GM21737 (cell line): ENCODE results near the gene TTC29.

Experiments
- ATAC-seq: cut with Tn5 transposase; IDR thresholded peaks from one replicate; pipeline ENCODE4 v1.9.1; 2021; ENCODE audit warnings: mild to moderate bottlenecking, moderate library complexity; ENCODE audit not compliant: unreplicated experiment

TTC29 gene, protein sequence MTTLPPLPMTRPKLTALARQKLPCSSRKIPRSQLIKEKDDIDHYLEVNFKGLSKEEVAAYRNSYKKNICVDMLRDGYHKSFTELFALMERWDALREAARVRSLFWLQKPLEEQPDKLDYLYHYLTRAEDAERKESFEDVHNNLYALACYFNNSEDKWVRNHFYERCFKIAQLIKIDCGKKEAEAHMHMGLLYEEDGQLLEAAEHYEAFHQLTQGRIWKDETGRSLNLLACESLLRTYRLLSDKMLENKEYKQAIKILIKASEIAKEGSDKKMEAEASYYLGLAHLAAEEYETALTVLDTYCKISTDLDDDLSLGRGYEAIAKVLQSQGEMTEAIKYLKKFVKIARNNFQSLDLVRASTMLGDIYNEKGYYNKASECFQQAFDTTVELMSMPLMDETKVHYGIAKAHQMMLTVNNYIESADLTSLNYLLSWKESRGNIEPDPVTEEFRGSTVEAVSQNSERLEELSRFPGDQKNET

DNA sequence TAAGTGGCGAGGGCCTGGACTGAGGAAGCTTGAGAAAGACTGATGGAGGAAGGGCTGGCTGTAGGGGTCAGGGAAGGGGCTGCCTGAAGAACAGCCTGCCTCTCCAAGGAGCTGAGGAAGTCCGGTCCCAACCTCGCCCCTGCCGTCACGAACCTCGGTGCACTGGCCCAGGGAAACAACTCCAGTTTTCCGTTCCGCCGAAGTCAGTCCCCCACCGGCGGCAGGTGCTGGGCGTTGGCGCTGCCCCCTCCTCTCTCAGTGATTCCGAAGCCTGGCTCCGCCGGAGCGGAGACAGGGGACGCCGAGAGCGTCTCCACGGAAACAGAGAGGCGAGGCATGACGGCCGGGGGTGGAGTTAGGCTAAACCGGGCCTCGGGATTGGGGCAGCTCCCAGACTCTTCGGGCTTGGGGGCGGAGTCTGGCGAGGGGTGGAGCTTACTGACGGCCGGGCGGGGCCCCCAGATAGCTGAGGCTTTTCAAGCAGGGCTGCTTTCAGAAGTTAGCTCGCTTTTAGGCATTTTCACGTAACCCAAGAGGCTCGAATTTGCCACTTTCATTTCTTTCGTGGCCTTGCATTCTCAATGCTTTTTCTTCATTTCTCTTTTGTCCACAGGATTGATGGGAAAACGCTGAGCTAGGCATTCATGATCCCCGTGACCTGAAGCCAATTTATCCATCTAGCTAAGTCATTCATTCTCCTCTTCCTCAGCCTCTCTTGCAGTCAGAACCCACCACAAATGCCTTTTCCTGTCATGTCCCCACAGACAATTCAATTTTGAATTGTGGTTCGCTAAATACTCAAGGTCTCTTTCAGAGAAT, at the start of gene TTC29:
TTC29 (minus strand) TSS at position 309 of the 819 bp plus-strand sequence. CDS start 5,969 bp downstream, outside the sequence.
- peak; percentile 100 for ATAC-seq

DNA sequence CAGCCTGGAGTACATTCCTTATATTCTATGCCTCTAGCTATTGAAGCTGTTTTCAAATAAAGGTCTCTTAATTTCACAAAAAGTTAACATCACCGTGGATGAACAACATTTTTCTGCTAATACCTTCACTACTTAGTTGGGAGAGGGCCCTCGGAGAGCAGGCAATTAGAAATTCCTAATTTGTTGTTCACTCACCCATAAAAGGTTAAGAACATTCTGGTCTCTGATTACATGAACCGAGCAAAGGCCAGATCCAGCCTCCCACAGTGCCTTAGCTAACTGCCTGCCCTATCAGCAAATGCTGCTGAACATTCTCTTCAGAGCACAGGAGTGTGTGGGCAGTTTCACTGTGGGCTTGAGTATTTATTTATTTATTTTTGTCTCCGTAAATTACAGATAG, 36.0 kb upstream of the TTC29 start:
- ATAC-seq, result no peak

DNA sequence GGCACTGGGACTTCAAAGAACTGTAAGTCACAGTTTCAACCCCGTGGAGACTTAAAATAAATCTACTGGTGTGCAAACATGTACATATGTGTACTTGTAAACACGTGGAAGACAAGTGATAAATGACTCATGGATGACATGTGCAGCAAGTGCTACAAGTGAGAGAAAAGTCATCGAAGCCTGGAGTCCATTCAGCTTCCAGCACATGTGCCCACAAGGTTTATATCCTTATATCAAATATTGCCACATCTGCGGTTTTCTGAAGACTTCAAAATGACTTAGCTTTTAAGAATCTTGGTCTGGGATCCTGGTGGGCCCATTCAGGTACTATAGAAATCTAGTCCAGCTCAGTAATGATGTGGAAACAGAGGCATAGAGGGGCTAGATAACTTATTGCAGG, 33.0 kb upstream of the TTC29 start:
- no peak for ATAC-seq

DNA sequence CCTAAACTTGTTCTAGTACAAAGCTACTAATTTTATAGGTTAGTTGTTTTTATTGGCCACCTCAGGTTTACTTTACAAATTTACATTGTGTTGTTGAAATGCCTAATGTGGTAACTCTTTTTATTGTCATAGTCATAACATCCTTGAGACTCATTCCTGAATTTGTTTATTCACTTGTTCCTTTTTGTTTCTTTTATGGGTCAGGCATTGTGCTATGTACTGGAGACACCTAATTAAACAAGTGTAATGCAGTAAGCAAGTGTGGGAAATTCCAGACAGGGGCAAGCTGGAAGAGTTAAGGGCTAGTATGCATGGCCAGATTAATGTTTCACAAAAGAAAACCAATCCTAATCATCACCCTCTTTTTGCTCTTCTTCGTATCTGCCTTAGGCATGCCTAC, 30.5 kb upstream of the TTC29 start:
- ATAC-seq, result no peak

DNA sequence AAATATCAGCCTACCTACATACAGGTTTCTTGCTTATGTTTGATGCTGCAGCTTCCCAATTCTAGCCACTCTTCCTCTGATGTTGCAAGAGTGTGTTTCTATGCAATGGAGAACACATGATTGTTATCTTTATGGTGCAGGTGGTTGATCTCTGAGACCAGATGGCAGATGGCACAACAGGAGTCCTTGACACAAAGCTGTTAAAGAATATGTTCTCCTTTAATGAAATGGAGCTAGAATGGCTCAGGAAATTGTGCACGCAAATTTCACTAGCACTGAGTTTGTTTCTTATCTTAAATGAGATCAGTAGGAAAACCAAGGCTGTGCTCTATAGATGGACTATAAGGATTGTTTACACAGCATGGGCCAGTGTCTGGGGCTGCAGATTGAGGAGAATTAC, 29.9 kb upstream of the TTC29 start:
- ATAC-seq, result no peak

DNA sequence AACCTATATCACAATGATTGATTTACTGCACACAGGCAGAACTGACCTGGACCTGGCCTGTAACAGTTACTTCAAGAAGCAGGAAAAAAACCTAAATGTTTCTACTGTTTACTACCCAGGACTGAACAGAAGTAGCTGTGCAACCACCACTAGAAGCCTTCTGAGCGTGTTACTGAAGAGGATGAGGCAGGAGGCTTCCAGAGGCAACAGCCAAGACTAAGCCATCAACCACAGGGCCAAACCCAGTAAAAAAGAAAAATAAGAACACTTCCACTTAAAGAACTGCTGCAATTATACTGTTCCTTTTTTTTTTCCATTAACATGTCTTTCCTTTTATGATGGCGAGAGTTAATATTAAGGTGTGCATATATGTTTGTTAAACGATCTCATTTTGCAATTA, 29.4 kb upstream of the TTC29 start:
- no peak for ATAC-seq

DNA sequence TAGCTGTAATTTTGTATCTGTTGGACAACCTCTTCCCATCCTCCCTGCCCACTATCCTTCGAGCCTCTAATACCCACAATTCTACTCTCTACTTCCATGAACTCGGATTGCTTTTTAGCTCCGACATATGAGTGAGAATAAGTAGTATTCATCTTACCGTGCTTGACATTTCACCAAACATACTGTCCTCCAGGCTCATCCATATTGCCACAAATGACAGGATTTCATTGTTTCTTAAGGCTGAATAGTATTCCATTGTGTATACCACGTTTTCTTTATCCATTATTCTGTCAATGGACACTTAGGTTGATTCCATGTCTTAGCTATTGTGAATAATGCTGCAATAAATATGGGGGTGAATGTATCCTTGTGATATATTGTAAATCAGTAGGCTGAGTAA, 26.4 kb upstream of the TTC29 start:
- no peak for ATAC-seq

DNA sequence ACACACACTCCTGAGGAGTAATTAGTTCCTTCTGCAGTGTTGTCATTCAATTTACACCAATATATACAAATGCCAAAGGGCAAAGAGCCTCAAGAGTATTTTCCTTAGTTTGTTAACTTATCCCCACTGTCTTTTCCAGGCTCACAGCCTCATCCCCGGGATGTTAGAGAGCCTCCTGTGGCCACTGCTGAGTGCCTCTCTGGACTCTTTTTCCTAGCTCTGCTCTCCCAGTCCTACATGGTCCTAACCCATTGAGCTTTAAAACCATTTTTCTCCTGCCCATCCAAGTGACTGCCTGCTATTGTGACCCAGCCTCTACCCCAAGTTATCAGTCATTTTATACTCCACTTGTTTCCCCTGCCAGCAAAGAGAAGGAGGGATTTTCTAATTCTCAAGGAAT, 23.5 kb upstream of the TTC29 start:
- ATAC-seq, result no peak

DNA sequence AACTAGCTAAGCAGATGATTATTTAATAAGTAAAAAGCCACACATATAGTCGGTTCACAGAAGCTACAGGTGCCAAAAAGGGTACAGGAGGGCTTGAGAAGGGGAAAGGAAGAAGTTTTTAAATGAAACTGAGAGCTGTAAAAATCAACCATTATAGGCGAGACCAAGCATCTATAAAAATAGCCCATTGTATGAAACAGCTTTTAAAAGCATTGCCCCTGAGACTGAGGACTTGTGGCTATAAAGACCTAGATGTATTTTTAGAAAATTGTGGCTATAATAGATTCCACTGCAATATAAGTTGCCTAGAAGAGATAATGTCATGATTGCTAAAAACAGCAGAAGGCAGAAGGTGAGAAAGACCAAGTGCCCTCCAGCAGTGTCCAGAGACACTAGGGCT, 15.0 kb upstream of the TTC29 start:
- no peak for ATAC-seq

DNA sequence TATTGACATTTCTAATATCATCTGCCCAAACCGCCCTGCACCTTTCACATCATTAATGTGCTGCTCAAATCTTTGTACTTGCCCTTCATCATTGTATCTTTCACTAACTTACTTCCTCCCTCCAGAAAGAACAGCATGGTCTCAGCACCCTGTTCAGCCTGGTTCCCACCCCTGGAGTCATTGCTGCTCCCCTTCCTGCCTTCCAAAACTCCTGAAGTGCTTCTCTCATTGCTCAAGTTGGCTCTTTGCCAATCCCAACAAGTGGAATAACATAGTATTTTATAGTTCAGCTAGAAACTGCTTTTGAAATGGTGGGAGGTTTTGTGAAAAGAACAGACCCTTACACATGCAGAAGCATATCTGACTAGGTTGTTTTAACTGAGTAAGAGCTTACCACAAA, 14.0 kb upstream of the TTC29 start:
- no peak for ATAC-seq

DNA sequence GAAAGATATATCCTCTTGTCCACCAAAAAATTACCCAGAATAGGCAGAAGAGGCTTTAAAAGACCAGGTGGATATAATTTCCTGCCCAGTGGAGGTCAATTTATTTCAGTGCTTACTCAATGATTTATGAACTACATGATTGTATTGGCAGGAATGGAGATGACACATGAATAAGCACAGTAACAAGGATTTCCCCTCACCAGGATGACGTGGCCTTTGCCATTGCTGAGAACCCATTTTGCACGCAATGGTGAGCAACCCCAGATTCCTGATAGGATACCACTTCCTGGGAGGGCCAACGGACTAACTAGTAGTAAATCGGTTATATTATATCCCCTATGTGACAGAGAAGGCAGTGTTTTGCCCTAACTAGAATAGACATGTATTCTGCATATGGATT, 11.6 kb upstream of the TTC29 start:
- ATAC-seq, result no peak

DNA sequence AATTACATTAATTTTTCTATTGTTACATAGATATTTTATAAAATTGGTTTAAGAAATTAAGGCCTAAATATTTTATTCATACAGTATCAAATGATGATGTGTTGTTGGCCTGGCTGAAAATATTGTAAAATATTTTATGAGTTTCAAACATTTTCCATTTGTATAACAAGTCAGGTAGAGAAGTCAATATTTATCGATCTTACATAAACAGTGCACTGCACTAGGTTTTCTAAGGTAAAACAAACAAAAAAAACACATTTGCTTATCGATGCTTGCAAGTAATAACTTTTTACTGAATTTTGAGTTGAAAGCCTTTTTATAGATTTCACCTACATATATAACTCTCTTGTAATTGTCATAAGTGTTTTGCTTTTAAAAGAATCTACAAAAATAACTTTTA, 7.2 kb upstream of the TTC29 start:
- no peak for ATAC-seq

DNA sequence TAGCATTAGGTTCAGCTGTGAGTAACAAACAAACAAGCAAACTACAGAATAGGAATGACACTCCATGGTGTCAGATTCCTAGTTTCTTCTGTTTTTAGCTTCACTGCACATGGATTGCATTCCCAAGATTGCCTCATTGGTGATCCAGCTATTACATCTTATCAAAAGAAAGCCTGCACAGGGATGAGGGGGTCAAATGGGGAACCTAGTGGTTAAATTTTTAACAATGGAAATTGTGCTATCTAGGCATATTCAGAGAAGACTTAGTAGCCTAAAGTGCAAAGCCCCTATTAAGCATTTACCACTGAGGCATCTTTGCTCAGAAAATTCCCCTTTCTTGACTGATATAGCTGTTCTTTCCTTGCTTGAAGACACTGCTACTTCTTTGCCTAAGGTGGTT, 3.9 kb upstream of the TTC29 start:
- no peak for ATAC-seq

DNA sequence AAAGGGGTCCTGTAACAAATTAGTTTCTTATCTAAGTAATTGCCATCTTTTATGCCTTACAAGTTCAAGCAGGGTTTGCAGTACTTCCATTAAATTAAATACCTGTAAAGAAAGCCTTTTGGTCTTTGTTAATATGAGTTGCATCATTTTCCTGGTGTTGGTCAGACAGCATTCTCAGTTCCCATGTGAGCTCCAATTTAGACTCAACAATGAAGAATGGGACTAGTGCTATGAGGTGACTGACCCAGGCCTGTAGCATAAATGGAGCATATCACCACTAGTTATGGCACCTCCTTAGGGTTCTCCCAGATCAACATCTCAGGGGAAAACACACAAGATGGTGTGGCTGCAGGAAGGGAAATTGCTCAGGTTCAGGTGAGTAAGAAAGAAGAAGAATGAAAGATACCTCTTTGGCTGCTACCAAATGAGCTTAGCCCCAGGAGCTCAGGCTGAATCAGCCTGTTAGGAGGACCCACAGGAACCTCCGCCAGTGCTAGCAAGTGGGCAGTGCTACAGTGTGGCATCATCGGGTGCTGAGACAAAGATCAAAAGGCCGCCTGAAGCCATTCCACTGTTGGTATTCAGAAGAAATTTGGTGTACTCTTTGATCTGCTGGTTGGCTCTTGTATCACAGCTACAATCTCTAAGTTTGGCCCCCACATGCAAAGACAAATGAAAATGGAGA, 1.8 kb downstream of the TTC29 start:
- no peak for ATAC-seq

DNA sequence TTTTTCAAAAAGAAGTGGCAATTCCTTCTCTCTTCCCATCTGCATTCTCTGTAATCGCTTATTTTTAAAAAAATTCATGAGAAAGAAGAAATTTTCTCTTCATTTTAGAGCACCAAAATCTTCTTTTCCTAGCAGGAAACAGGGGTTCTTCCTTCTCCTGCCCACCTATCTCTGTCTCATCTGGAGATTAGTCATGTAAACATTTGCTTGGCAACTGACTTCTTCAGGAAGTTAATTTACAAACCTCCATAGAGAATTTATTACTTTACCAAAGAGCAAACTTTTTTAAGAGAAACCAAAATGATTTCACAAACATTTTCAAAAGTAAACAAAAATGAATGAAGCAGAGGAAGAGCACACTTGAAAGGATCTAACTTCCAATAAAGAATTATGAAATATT, 13.5 kb downstream of the TTC29 start:
- no peak for ATAC-seq

DNA sequence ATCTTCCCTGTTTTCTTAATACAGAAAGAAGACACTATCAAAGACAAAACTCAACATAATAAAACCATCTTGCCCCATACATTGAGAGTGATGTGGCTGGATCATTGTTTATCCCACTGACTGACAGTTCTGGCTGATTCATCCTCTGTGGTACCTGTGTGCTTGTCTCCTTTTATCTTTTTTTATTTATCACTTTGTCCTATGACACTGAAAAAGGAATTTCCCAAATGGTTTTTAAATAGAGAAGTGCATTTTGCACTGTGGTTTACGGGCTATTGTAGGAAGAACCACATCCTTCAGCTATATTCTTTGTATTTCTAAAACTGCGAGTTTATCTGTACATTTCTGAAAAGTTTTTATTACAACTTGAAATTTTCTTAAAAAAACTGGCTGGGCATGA, 15.0 kb downstream of the TTC29 start:
- no peak for ATAC-seq

DNA sequence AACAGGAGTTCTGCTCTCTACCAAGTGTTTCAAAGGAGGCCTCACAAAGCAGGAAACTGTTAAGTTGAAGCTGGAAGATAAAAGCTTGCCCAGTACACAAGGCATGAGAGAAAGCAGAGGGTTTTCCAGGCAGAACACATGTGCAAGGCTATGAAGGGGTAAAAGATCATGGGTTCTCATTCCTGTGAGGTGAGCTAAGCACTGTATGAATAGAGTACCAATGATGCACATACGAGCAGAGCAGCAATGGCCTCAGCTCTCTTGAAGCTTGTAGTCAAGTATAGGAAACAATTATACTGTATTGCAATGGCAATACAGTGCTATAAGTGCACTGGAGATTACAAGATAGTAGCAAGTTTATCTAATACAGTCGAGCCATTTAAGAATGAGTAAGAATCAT, 18.0 kb downstream of the TTC29 start:
- ATAC-seq, result no peak

DNA sequence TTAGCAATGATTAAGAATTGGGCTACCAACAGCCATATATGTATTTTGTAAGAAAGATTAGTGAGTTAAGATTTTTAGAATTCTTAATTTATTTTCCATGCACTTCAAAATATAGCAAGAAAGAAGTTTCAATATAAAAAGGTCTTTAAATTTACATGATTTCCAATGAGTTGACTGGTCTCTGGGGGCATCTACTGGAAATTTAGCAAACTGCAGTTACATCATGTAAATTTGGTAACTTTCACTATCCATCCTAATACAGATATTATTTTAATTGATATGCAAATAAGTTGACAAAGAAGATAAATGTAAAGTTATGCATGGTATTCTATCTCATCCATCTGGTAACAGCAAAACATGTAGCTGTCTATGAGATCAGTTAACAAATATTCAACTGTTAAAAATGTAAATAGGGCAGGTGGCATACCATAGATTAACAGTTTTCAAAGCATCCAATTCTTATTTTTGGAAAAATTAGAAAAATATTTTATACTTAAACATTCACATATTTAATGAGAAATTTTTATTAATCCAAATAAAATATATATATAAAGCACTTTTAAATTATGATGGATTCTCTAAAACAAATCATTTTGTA, 29.1 kb downstream of the TTC29 start:
- no peak for ATAC-seq

DNA sequence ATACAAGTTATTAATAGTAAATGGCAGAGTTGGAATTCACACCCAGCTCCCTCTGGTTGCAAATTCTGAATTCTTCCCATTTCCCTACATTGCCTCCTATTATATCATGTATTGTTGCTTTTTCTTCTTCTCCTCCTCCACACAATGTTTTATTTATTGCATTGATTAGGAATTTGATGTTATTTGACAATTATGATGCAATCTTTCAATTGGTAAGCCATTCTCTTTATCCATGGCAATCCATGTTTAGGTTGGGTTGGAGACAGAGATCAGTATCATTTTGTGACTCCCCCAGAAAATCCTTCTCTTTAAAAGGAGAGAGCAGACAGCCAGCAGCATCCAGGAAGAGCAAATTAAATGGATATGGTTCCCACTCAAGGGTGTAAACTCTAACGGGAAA, 30.5 kb downstream of the TTC29 start:
- ATAC-seq, result no peak

DNA sequence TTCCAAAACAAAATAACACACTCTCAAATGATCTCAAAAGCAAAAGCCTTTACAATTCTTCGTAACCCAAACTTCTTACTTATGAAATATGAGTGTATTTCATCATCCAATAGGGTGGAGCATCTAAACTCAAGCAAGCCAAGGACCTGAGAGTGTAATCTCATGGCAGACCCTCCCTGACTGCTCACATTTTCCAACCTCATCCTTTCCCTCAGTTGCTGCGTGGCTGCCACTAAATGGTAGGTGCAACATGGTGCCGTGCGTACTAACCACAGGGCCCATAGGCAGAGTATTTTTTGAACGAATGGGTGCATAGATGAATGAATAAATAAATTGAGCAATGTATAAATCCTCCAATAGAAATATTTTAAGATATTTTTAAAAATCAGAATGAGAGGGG, 45.4 kb downstream of the TTC29 start:
- ATAC-seq, result no peak

DNA sequence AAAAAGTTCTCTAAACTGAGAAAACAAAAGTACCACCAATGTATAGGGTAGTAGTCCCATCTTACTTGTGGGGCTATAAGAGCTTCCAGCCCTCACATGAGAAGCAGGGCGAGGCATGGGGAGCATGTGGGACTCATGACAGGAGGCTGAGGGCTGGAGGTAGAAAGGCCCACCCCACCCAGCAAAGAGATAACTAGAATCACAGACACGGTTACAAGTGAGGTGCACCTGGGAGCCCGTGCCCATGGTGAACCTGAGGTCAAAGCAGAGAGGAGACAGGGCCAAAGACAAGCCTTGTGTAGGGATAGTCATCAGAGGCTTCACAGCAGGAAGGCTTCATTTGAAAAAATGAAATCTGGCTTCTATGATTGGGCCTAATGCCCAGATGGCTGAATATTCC, 55.4 kb downstream of the TTC29 start:
- ATAC-seq, result no peak
